Measurements from ENCODE around the gene PLA2G1B.

The PLA2G1B gene

GRCh38 chr12:120367924-120368788, 40.6 kb upstream of the PLA2G1B start:
- Histone ChIP-seq H3K9ac (ENCODE audit: low read depth in 1 of 2, low read length in 2 of 2) (peak overlapping the region in 1 of 2 donors; percentile 43), H3K4me1 (ENCODE audit: control insufficient read depth in 2 of 2, insufficient read depth in 2 of 2, low read length in 2 of 2) (peaks cover 33 to 38% of the 10 kb centered on the region in 2 donors), H3K27me3 (ENCODE audit: control insufficient read depth in 2 of 2, insufficient read depth in 2 of 2, low read length in 2 of 2) (peaks cover 24 to 25% of the 10 kb centered on the region in 2 donors), H3K36me3 (ENCODE audit: control insufficient read depth in 2 of 2, insufficient read depth in 2 of 2, low read length in 2 of 2) (no peaks in the 10 kb centered on the region), H3K4me3 (ENCODE audit: low read length in 2 of 2) (peak overlapping the region; percentile 23 to 44), H3K27ac (ENCODE audit: low read depth in 2 of 2, low read length in 2 of 2) (no peak overlapping the region), H3K9me3 (ENCODE audit: control insufficient read depth in 2 of 2, low read length in 2 of 2) (no peaks in the 10 kb centered on the region)

- Histone ChIP-seq H3K9me3 (ENCODE audit: control insufficient read depth in 2 of 2, low read length in 2 of 2) (no peaks in the 10 kb centered on the region), H3K27me3 (ENCODE audit: control insufficient read depth in 2 of 2, insufficient read depth in 2 of 2, low read length in 2 of 2) (peaks cover 21 to 24% of the 10 kb centered on the region in 2 donors), H3K4me3 (ENCODE audit: low read length in 2 of 2) (peak overlapping the region in 1 of 2 donors; percentile 37), H3K36me3 (ENCODE audit: control insufficient read depth in 2 of 2, insufficient read depth in 2 of 2, low read length in 2 of 2) (no peaks in the 10 kb centered on the region), H3K4me1 (ENCODE audit: control insufficient read depth in 2 of 2, insufficient read depth in 2 of 2, low read length in 2 of 2) (peaks cover 33 to 42% of the 10 kb centered on the region in 2 donors), H3K27ac (ENCODE audit: low read depth in 2 of 2, low read length in 2 of 2) (no peak overlapping the region), H3K9ac (ENCODE audit: low read depth in 1 of 2, low read length in 2 of 2) (no peak overlapping the region)
These were observed 39.8 kb upstream of the PLA2G1B start for GRCh38 chr12:120367233-120367923.

GRCh38 chr12:120366845-120367232, 39.3 kb upstream of the PLA2G1B start:
- Histone ChIP-seq H3K9ac (ENCODE audit: low read depth in 1 of 2, low read length in 2 of 2) (no peak overlapping the region), H3K4me1 (ENCODE audit: control insufficient read depth in 2 of 2, insufficient read depth in 2 of 2, low read length in 2 of 2) (peaks cover 33 to 42% of the 10 kb centered on the region in 2 donors)

GRCh38 chr12:120366341-120366705, 38.7 kb upstream of the PLA2G1B start:
- Histone ChIP-seq H3K4me1 (ENCODE audit: control insufficient read depth in 2 of 2, insufficient read depth in 2 of 2, low read length in 2 of 2) (peaks cover 33 to 42% of the 10 kb centered on the region in 2 donors), H3K36me3 (ENCODE audit: control insufficient read depth in 2 of 2, insufficient read depth in 2 of 2, low read length in 2 of 2) (no peaks in the 10 kb centered on the region), H3K9me3 (ENCODE audit: control insufficient read depth in 2 of 2, low read length in 2 of 2) (no peaks in the 10 kb centered on the region), H3K9ac (ENCODE audit: low read depth in 1 of 2, low read length in 2 of 2) (peak overlapping the region in 1 of 2 donors; percentile 39), H3K27me3 (ENCODE audit: control insufficient read depth in 2 of 2, insufficient read depth in 2 of 2, low read length in 2 of 2) (peaks cover 19 to 20% of the 10 kb centered on the region in 2 donors), H3K27ac (ENCODE audit: low read depth in 2 of 2, low read length in 2 of 2) (peak overlapping the region; percentile 63 to 68), H3K4me3 (ENCODE audit: low read length in 2 of 2) (peak overlapping the region in 1 of 2 donors; percentile 17)

More at GRCh38 chr12:120366845-120367232, 39.3 kb upstream of the PLA2G1B start:
- peak overlapping the region in 1 of 2 donors; percentile 68 for H3K27ac ChIP-seq (ENCODE audit: low read depth in 2 of 2, low read length in 2 of 2)
- no peaks in the 10 kb centered on the region for H3K9me3 ChIP-seq (ENCODE audit: control insufficient read depth in 2 of 2, low read length in 2 of 2)
- peaks cover 23 to 24% of the 10 kb centered on the region in 2 donors for H3K27me3 ChIP-seq (ENCODE audit: control insufficient read depth in 2 of 2, insufficient read depth in 2 of 2, low read length in 2 of 2)
- no peaks in the 10 kb centered on the region for H3K36me3 ChIP-seq (ENCODE audit: control insufficient read depth in 2 of 2, insufficient read depth in 2 of 2, low read length in 2 of 2)
- no peak overlapping the region for H3K4me3 ChIP-seq (ENCODE audit: low read length in 2 of 2)

GRCh38 chr12:120365675-120366340, 38.2 kb upstream of the PLA2G1B start:
- peak overlapping the region in 1 of 2 donors; percentile 39 for H3K9ac ChIP-seq (ENCODE audit: low read depth in 1 of 2, low read length in 2 of 2)
- peaks cover 33 to 42% of the 10 kb centered on the region in 2 donors for H3K4me1 ChIP-seq (ENCODE audit: control insufficient read depth in 2 of 2, insufficient read depth in 2 of 2, low read length in 2 of 2)
- peaks cover 15% of the 10 kb centered on the region in 2 donors for H3K27me3 ChIP-seq (ENCODE audit: control insufficient read depth in 2 of 2, insufficient read depth in 2 of 2, low read length in 2 of 2)
- no peaks in the 10 kb centered on the region for H3K9me3 ChIP-seq (ENCODE audit: control insufficient read depth in 2 of 2, low read length in 2 of 2)
- peak overlapping the region; percentile 63 to 68 for H3K27ac ChIP-seq (ENCODE audit: low read depth in 2 of 2, low read length in 2 of 2)
- peak overlapping the region in 1 of 2 donors; percentile 17 for H3K4me3 ChIP-seq (ENCODE audit: low read length in 2 of 2)
- no peaks in the 10 kb centered on the region for H3K36me3 ChIP-seq (ENCODE audit: control insufficient read depth in 2 of 2, insufficient read depth in 2 of 2, low read length in 2 of 2)

GRCh38 chr12:120364487-120364886, 36.9 kb upstream of the PLA2G1B start:
- Histone ChIP-seq H3K36me3 (ENCODE audit: control insufficient read depth in 2 of 2, insufficient read depth in 2 of 2, low read length in 2 of 2) (no peaks in the 10 kb centered on the region), H3K9me3 (ENCODE audit: control insufficient read depth in 2 of 2, low read length in 2 of 2) (no peaks in the 10 kb centered on the region), H3K4me3 (ENCODE audit: low read length in 2 of 2) (no peak overlapping the region), H3K27ac (ENCODE audit: low read depth in 2 of 2, low read length in 2 of 2) (peak overlapping the region in 1 of 2 donors; percentile 43), H3K27me3 (ENCODE audit: control insufficient read depth in 2 of 2, insufficient read depth in 2 of 2, low read length in 2 of 2) (peaks cover 2 to 3% of the 10 kb centered on the region in 2 donors), H3K4me1 (ENCODE audit: control insufficient read depth in 2 of 2, insufficient read depth in 2 of 2, low read length in 2 of 2) (peaks cover 33 to 42% of the 10 kb centered on the region in 2 donors), H3K9ac (ENCODE audit: low read depth in 1 of 2, low read length in 2 of 2) (no peak overlapping the region)

GRCh38 chr12:120363274-120363855, 35.8 kb upstream of the PLA2G1B start:
- Histone ChIP-seq H3K9ac (ENCODE audit: low read depth in 1 of 2, low read length in 2 of 2) (no peak overlapping the region), H3K4me3 (ENCODE audit: low read length in 2 of 2) (no peak overlapping the region), H3K27me3 (ENCODE audit: control insufficient read depth in 2 of 2, insufficient read depth in 2 of 2, low read length in 2 of 2) (peaks cover 0 to 2% of the 10 kb centered on the region in 2 donors), H3K36me3 (ENCODE audit: control insufficient read depth in 2 of 2, insufficient read depth in 2 of 2, low read length in 2 of 2) (no peaks in the 10 kb centered on the region), H3K27ac (ENCODE audit: low read depth in 2 of 2, low read length in 2 of 2) (no peak overlapping the region), H3K4me1 (ENCODE audit: control insufficient read depth in 2 of 2, insufficient read depth in 2 of 2, low read length in 2 of 2) (peaks cover 33 to 42% of the 10 kb centered on the region in 2 donors), H3K9me3 (ENCODE audit: control insufficient read depth in 2 of 2, low read length in 2 of 2) (no peaks in the 10 kb centered on the region)

- peaks cover 0 to 2% of the 10 kb centered on the region in 2 donors for H3K27me3 ChIP-seq (ENCODE audit: control insufficient read depth in 2 of 2, insufficient read depth in 2 of 2, low read length in 2 of 2)
- no peak overlapping the region for H3K9ac ChIP-seq (ENCODE audit: low read depth in 1 of 2, low read length in 2 of 2)
- peaks cover 32 to 40% of the 10 kb centered on the region in 2 donors for H3K4me1 ChIP-seq (ENCODE audit: control insufficient read depth in 2 of 2, insufficient read depth in 2 of 2, low read length in 2 of 2)
- no peaks in the 10 kb centered on the region for H3K36me3 ChIP-seq (ENCODE audit: control insufficient read depth in 2 of 2, insufficient read depth in 2 of 2, low read length in 2 of 2)
- no peak overlapping the region for H3K4me3 ChIP-seq (ENCODE audit: low read length in 2 of 2)
- no peak overlapping the region for H3K27ac ChIP-seq (ENCODE audit: low read depth in 2 of 2, low read length in 2 of 2)
- H3K9me3 ChIP-seq (ENCODE audit: control insufficient read depth in 2 of 2, low read length in 2 of 2) = no peaks in the 10 kb centered on the region
These were observed 35.1 kb upstream of the PLA2G1B start for GRCh38 chr12:120362516-120363273.

- Histone ChIP-seq H3K27me3 (ENCODE audit: control insufficient read depth in 2 of 2, insufficient read depth in 2 of 2, low read length in 2 of 2) (peaks cover 0 to 2% of the 10 kb centered on the region in 2 donors), H3K27ac (ENCODE audit: low read depth in 2 of 2, low read length in 2 of 2) (no peak overlapping the region), H3K9ac (ENCODE audit: low read depth in 1 of 2, low read length in 2 of 2) (no peak overlapping the region), H3K9me3 (ENCODE audit: control insufficient read depth in 2 of 2, low read length in 2 of 2) (no peaks in the 10 kb centered on the region), H3K4me1 (ENCODE audit: control insufficient read depth in 2 of 2, insufficient read depth in 2 of 2, low read length in 2 of 2) (peaks cover 25 to 29% of the 10 kb centered on the region in 2 donors), H3K36me3 (ENCODE audit: control insufficient read depth in 2 of 2, insufficient read depth in 2 of 2, low read length in 2 of 2) (no peaks in the 10 kb centered on the region), H3K4me3 (ENCODE audit: low read length in 2 of 2) (no peak overlapping the region)
These were observed 34.1 kb upstream of the PLA2G1B start for GRCh38 chr12:120361506-120362208.

Data from mucosa of rectum (tissue), 2 donors.